ENCODE measurements around the gene PCGF6. TPM values are rescaled to one million over a fixed set of nuclear protein-coding genes. Genes with fewer than 3 reads are reported as not detected.
A peak's percentile ranks its signal among the peaks of the same experiment; 100 is the strongest.

Gene PCGF6
- total RNA-seq, 1 experiment from 2014 or later, result 19.2 TPM

DNA sequence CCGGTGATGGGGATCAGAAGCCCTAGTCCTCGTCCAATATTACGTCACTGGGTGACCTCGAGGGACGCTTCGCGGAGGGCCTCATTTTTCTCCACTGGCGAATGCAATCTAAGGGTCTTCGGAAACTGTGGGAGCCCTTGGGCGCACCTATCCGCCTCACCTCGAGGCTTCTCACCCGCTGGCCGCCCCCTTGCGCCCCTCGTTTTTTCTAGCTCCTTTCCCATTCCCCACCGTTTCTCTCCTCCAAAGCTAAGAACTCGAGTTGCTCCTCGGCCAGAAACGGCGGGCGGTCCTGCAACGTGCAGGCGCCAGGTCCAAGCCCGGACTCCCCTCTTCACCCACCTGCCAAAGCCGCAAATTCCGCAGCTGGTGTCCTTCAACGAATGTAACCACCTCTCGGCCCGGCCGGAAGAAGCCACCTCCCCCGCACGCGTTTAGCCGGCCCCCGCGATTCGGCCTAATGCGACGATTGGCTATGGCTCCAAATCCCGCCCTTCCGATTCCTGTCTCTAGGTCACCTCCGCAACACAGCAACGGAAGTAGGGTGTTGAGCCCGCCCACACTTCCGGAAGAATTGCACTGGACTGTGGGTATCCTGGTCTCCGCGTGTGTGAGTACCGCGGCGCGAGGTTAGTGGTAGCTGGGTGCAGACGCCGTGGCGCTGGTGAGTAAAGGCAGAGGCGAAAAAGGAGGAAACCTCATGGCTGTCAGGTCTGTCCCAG lies 45.3 kb upstream of the PCGF6 start, which contains the start of the genes ATP5MK and PDCD11 (continued):
- TF ChIP-seq, protein P1, sequence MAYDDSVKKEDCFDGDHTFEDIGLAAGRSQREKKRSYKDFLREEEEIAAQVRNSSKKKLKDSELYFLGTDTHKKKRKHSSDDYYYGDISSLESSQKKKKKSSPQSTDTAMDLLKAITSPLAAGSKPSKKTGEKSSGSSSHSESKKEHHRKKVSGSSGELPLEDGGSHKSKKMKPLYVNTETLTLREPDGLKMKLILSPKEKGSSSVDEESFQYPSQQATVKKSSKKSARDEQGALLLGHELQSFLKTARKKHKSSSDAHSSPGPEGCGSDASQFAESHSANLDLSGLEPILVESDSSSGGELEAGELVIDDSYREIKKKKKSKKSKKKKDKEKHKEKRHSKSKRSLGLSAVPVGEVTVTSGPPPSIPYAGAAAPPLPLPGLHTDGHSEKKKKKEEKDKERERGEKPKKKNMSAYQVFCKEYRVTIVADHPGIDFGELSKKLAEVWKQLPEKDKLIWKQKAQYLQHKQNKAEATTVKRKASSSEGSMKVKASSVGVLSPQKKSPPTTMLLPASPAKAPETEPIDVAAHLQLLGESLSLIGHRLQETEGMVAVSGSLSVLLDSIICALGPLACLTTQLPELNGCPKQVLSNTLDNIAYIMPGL (CRISPR knock-in tag; IDR thresholded peaks at IDR 0.05), result peak; percentile 52; the same call in 1 of the 2 replicates
- TF ChIP-seq, protein P2, sequence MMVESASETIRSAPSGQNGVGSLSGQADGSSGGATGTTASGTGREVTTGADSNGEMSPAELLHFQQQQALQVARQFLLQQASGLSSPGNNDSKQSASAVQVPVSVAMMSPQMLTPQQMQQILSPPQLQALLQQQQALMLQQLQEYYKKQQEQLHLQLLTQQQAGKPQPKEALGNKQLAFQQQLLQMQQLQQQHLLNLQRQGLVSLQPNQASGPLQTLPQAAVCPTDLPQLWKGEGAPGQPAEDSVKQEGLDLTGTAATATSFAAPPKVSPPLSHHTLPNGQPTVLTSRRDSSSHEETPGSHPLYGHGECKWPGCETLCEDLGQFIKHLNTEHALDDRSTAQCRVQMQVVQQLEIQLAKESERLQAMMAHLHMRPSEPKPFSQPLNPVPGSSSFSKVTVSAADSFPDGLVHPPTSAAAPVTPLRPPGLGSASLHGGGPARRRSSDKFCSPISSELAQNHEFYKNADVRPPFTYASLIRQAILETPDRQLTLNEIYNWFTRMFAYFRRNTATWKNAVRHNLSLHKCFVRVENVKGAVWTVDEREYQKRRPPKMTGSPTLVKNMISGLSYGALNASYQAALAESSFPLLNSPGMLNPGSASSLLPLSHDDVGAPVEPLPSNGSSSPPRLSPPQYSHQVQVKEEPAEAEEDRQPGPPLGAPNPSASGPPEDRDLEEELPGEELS (CRISPR knock-in tag; IDR thresholded peaks at IDR 0.05), result 0 out of 2 replicates have a peak, but pooled peaks have one; percentile 54
- TF ChIP-seq, protein P3, sequence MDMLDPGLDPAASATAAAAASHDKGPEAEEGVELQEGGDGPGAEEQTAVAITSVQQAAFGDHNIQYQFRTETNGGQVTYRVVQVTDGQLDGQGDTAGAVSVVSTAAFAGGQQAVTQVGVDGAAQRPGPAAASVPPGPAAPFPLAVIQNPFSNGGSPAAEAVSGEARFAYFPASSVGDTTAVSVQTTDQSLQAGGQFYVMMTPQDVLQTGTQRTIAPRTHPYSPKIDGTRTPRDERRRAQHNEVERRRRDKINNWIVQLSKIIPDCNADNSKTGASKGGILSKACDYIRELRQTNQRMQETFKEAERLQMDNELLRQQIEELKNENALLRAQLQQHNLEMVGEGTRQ (CRISPR knock-in tag; IDR thresholded peaks at IDR 0.05), result no peak
- TF ChIP-seq, protein P4, sequence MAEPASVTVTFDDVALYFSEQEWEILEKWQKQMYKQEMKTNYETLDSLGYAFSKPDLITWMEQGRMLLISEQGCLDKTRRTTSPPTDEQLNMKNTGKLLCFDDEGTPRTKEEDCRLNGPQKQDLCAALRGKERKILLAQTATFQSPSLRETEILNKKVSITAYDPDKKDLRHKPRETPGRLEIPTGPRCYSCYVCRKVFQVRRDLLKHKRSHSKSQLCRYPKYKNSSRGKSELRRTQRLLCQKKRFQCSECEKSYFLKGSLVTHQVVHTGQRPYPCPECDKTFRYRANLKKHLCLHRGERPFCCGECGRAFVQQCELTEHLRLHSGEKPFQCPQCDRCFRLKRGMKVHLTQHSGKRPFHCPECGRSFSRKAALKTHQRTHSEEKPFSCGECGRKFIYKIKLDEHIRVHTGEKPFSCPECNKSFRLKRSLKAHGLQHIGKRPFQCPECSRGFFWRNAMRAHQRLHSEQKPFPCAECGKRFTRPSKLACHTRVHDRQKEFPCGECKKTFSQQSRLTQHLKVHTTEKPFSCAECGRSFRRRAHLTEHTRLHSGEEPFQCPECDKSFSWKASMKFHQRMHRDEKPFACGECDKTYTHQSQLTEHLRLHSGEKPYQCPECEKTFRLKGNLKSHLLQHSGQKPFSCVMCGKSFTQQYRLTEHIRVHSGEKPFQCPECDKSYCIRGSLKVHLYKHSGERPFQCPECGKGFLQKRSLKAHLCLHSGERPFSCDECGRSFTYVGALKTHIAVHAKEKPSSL (CRISPR knock-in tag; conservative IDR thresholded peaks at IDR 0.05), result no peak
- TF ChIP-seq, protein P5, sequence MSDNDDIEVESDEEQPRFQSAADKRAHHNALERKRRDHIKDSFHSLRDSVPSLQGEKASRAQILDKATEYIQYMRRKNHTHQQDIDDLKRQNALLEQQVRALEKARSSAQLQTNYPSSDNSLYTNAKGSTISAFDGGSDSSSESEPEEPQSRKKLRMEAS (CRISPR knock-in tag; IDR thresholded peaks at IDR 0.05), result peak; percentile 96

DNA sequence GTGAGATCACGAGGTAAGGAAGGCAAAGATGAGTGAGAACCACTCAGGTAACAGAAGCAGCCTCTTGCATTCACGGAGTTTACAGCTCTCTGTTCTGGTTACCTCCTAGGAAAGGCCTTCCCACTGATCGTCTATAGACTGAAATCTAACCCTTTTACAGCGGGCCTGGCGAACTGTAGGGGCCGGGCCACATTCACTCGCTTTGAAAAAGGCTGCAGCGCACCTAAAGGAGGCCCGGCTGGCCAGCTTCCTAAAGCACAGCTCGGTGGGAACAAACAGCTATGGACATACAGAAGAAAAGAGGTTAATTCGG lies 44.8 kb upstream of the PCGF6 start:
- POLR2A ChIA-PET, result interaction anchor here (0.6 kb wide), 2 partner anchors 9 to 27 kb away, joined by 3 to 4 read pairs; no protein-coding TSS in a partner anchor
- CTCF ChIA-PET, result interaction anchor here (0.6 to 1.3 kb wide), 2 partner anchors 32 to 90 kb away, joined by 3 to 4 read pairs; no protein-coding TSS in a partner anchor

More for the DNA sequence above, 44.8 kb upstream of the PCGF6 start:
- peaks cover 62% of the 10 kb centered on the region for H3K36me3 Mint-ChIP-seq
- no peaks in the 10 kb centered on the region for H3K27me3 Mint-ChIP-seq (ENCODE audit: low read depth)
- TF ChIP-seq GTF2I (CRISPR knock-in tag; conservative IDR thresholded peaks at IDR 0.05), result no peak
- TF ChIP-seq, protein P6, sequence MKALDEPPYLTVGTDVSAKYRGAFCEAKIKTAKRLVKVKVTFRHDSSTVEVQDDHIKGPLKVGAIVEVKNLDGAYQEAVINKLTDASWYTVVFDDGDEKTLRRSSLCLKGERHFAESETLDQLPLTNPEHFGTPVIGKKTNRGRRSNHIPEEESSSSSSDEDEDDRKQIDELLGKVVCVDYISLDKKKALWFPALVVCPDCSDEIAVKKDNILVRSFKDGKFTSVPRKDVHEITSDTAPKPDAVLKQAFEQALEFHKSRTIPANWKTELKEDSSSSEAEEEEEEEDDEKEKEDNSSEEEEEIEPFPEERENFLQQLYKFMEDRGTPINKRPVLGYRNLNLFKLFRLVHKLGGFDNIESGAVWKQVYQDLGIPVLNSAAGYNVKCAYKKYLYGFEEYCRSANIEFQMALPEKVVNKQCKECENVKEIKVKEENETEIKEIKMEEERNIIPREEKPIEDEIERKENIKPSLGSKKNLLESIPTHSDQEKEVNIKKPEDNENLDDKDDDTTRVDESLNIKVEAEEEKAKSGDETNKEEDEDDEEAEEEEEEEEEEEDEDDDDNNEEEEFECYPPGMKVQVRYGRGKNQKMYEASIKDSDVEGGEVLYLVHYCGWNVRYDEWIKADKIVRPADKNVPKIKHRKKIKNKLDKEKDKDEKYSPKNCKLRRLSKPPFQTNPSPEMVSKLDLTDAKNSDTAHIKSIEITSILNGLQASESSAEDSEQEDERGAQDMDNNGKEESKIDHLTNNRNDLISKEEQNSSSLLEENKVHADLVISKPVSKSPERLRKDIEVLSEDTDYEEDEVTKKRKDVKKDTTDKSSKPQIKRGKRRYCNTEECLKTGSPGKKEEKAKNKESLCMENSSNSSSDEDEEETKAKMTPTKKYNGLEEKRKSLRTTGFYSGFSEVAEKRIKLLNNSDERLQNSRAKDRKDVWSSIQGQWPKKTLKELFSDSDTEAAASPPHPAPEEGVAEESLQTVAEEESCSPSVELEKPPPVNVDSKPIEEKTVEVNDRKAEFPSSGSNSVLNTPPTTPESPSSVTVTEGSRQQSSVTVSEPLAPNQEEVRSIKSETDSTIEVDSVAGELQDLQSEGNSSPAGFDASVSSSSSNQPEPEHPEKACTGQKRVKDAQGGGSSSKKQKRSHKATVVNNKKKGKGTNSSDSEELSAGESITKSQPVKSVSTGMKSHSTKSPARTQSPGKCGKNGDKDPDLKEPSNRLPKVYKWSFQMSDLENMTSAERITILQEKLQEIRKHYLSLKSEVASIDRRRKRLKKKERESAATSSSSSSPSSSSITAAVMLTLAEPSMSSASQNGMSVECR (CRISPR knock-in tag; IDR thresholded peaks at IDR 0.05; ENCODE audit: borderline replicate concordance), result no peak
- no peak for TF ChIP-seq MYBL2 (CRISPR knock-in tag; IDR thresholded peaks at IDR 0.05)
- TF ChIP-seq, protein P7, sequence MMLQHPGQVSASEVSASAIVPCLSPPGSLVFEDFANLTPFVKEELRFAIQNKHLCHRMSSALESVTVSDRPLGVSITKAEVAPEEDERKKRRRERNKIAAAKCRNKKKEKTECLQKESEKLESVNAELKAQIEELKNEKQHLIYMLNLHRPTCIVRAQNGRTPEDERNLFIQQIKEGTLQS (CRISPR knock-in tag; conservative IDR thresholded peaks at IDR 0.05), result no peak
- TF ChIP-seq, protein P8, sequence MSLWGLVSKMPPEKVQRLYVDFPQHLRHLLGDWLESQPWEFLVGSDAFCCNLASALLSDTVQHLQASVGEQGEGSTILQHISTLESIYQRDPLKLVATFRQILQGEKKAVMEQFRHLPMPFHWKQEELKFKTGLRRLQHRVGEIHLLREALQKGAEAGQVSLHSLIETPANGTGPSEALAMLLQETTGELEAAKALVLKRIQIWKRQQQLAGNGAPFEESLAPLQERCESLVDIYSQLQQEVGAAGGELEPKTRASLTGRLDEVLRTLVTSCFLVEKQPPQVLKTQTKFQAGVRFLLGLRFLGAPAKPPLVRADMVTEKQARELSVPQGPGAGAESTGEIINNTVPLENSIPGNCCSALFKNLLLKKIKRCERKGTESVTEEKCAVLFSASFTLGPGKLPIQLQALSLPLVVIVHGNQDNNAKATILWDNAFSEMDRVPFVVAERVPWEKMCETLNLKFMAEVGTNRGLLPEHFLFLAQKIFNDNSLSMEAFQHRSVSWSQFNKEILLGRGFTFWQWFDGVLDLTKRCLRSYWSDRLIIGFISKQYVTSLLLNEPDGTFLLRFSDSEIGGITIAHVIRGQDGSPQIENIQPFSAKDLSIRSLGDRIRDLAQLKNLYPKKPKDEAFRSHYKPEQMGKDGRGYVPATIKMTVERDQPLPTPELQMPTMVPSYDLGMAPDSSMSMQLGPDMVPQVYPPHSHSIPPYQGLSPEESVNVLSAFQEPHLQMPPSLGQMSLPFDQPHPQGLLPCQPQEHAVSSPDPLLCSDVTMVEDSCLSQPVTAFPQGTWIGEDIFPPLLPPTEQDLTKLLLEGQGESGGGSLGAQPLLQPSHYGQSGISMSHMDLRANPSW (CRISPR knock-in tag; conservative IDR thresholded peaks at IDR 0.05; ENCODE audit: low read depth), result no peak
- TF ChIP-seq, protein P9, sequence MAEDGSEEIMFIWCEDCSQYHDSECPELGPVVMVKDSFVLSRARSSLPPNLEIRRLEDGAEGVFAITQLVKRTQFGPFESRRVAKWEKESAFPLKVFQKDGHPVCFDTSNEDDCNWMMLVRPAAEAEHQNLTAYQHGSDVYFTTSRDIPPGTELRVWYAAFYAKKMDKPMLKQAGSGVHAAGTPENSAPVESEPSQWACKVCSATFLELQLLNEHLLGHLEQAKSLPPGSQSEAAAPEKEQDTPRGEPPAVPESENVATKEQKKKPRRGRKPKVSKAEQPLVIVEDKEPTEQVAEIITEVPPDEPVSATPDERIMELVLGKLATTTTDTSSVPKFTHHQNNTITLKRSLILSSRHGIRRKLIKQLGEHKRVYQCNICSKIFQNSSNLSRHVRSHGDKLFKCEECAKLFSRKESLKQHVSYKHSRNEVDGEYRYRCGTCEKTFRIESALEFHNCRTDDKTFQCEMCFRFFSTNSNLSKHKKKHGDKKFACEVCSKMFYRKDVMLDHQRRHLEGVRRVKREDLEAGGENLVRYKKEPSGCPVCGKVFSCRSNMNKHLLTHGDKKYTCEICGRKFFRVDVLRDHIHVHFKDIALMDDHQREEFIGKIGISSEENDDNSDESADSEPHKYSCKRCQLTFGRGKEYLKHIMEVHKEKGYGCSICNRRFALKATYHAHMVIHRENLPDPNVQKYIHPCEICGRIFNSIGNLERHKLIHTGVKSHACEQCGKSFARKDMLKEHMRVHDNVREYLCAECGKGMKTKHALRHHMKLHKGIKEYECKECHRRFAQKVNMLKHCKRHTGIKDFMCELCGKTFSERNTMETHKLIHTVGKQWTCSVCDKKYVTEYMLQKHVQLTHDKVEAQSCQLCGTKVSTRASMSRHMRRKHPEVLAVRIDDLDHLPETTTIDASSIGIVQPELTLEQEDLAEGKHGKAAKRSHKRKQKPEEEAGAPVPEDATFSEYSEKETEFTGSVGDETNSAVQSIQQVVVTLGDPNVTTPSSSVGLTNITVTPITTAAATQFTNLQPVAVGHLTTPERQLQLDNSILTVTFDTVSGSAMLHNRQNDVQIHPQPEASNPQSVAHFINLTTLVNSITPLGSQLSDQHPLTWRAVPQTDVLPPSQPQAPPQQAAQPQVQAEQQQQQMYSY (CRISPR knock-in tag; IDR thresholded peaks at IDR 0.05), result no peak
- no peak for TF ChIP-seq SP1 (CRISPR knock-in tag; conservative IDR thresholded peaks at IDR 0.05)
- TF ChIP-seq GRHL2 (CRISPR knock-in tag; IDR thresholded peaks at IDR 0.05; ENCODE audit: insufficient replicate concordance, severe bottlenecking), result no peak
- TF ChIP-seq ZNF121 (CRISPR knock-in tag; IDR thresholded peaks at IDR 0.05), result no peak
- H3K4me3 Mint-ChIP-seq, result peak overlapping the region; percentile 100
- peaks cover 25% of the 10 kb centered on the region for H3K4me1 Mint-ChIP-seq
- H3K9me3 Mint-ChIP-seq, result no peaks in the 10 kb centered on the region
- ATAC-seq, result no peak
- H3K27ac Mint-ChIP-seq, result peak overlapping the region; percentile 94
- no peak for DNase-seq (ENCODE audit: low spot score)
